ENCODE results near the gene IQCK. TPM values are rescaled to one million over a fixed set of nuclear protein-coding genes. Genes with fewer than 3 reads are reported as not detected.
A peak's percentile ranks its signal among the peaks of the same experiment; 100 is the strongest.

IQCK gene
- total RNA-seq, 6 donors from 2014 or later = 9.3 to 50.3 (median 18.3) TPM

DNA sequence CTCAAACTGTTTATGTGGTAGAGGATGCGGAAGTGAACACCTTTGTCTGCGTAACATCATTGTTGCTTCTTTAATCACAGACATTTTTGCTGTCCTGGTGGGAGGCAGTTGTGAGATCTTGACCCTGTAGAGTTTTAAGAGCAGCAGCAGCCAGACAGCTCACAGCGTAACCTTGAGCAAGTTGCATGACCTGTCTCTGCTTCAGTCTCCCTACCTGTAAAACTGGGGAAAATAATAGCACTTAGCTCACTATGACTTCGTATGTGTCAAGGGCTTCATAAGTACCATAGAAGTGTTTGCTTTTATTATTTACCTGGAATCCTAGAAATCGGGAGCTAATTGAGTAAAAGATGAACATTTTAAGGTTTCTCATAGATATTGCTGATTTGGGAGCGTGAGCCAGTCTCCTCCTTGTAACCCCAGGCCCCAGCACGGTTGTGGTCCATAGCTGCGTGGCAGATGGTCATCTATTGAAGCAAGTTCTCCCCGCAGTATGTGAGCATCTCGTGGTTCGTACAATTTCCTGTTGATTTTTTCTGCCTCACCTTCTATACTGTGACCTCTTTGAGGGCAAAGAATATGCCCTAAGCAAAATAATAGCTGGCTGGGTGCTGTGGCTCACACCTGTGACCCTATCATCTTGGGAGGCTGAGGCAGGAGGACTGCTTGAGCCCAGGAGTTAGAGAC is 132.2 kb downstream of the IQCK start:
- Histone ChIP-seq H3K4me3 (no peak overlapping the region), H3K9me3 (no peaks in the 10 kb centered on the region), H3K4me1 (no peaks in the 10 kb centered on the region), H3K27me3 (no peaks in the 10 kb centered on the region), H3K36me3 (no peaks in the 10 kb centered on the region), H3K27ac (no peak overlapping the region)
- DNase-seq (no peak), ATAC-seq (ENCODE audit: low FRiP score in 2 of 2) (peak in 1 of 2 donors; percentile 54)
- TF ChIP-seq POLR2AphosphoS5 (IDR thresholded peaks at IDR 0.05) (no peak), EP300 (IDR thresholded peaks at IDR 0.05) (no peak), POLR2A (IDR thresholded peaks at IDR 0.05) (no peak)
- TF ChIP-seq, protein P1, sequence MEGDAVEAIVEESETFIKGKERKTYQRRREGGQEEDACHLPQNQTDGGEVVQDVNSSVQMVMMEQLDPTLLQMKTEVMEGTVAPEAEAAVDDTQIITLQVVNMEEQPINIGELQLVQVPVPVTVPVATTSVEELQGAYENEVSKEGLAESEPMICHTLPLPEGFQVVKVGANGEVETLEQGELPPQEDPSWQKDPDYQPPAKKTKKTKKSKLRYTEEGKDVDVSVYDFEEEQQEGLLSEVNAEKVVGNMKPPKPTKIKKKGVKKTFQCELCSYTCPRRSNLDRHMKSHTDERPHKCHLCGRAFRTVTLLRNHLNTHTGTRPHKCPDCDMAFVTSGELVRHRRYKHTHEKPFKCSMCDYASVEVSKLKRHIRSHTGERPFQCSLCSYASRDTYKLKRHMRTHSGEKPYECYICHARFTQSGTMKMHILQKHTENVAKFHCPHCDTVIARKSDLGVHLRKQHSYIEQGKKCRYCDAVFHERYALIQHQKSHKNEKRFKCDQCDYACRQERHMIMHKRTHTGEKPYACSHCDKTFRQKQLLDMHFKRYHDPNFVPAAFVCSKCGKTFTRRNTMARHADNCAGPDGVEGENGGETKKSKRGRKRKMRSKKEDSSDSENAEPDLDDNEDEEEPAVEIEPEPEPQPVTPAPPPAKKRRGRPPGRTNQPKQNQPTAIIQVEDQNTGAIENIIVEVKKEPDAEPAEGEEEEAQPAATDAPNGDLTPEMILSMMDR (IDR thresholded peaks at IDR 0.05) = no peak
- WGBS, 2 donors = 74 to 76% methylated on average over 11 of the region's 11 CpGs

DNA sequence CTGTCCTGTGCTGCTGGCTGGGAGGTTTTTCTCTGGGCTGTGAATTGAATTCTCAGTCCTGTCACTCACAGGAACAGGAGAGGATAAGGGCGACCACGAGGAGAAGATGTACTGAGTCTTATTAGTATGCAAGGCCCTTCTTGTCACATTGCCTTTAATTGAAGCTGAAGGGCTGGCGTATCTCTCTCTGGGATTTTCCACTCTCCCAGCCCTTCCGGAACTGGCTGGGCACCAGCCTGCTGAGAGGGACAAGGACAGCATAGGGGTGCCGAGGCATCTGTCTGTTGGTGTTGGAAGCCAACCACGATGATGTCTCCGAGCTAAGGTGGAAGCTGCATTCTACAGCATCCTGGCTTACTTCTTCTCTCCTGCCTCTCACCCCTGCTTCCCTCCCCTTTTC is 133.4 kb downstream of the IQCK start:
- Histone ChIP-seq H3K9me3 (no peaks in the 10 kb centered on the region), H3K4me3 (no peak overlapping the region), H3K4me1 (no peaks in the 10 kb centered on the region), H3K27me3 (no peaks in the 10 kb centered on the region), H3K27ac (no peak overlapping the region), H3K36me3 (no peaks in the 10 kb centered on the region)
- 73 to 76% methylated on average over 7 of the region's 7 CpGs for WGBS, 2 donors
- no peak for ATAC-seq (ENCODE audit: low FRiP score in 2 of 2)
- TF ChIP-seq, protein P1 (IDR thresholded peaks at IDR 0.05) = no peak
- no peak for TF ChIP-seq POLR2AphosphoS5 (IDR thresholded peaks at IDR 0.05)
- TF ChIP-seq POLR2A (IDR thresholded peaks at IDR 0.05) = no peak
- no peak for TF ChIP-seq EP300 (IDR thresholded peaks at IDR 0.05)
- no peak for DNase-seq

DNA sequence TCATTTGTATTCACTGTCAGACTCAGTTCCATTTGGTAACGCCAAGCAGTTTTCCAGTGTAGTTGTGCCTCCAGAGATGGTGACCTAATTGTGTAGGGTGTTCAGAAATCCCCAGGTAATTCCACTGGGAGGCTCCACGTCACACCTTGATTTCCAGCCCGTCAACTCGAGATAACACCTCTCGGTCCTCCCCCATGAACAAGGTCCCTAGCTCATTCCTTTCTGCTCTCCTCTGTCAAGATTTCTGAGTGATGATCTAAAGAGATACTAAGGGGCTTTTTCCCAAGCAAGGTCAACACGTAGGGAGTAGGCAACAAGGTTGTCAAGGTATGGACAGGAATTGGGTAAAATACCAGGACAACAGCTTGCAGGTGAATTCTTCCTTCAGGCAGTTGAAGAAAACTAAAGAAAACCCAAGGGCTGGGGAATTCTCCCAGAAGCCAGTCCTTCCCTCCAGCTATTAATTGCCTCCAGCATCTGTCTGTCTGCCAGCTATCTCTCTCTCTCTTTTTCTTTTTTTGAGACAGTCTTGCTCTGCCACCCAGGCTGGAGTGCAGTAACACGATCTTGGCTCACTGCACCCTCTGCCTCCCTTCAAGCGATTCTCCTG is 135.2 kb downstream of the IQCK start:
- DNase-seq = no peak
- H3K36me3 ChIP-seq = no peaks in the 10 kb centered on the region
- H3K4me1 ChIP-seq = no peaks in the 10 kb centered on the region
- no peaks in the 10 kb centered on the region for H3K27me3 ChIP-seq
- H3K4me3 ChIP-seq = no peak overlapping the region
- H3K27ac ChIP-seq = no peak overlapping the region
- no peak for ATAC-seq (ENCODE audit: low FRiP score in 2 of 2)
- no peak for TF ChIP-seq POLR2A (IDR thresholded peaks at IDR 0.05)
- no peak for TF ChIP-seq EP300 (IDR thresholded peaks at IDR 0.05)
- TF ChIP-seq, protein P1 (IDR thresholded peaks at IDR 0.05) = no peak
- no peak for TF ChIP-seq POLR2AphosphoS5 (IDR thresholded peaks at IDR 0.05)
- H3K9me3 ChIP-seq = no peaks in the 10 kb centered on the region
- WGBS, 2 donors = 87 to 90% methylated on average over 7 to 8 of the region's 8 CpGs

DNA sequence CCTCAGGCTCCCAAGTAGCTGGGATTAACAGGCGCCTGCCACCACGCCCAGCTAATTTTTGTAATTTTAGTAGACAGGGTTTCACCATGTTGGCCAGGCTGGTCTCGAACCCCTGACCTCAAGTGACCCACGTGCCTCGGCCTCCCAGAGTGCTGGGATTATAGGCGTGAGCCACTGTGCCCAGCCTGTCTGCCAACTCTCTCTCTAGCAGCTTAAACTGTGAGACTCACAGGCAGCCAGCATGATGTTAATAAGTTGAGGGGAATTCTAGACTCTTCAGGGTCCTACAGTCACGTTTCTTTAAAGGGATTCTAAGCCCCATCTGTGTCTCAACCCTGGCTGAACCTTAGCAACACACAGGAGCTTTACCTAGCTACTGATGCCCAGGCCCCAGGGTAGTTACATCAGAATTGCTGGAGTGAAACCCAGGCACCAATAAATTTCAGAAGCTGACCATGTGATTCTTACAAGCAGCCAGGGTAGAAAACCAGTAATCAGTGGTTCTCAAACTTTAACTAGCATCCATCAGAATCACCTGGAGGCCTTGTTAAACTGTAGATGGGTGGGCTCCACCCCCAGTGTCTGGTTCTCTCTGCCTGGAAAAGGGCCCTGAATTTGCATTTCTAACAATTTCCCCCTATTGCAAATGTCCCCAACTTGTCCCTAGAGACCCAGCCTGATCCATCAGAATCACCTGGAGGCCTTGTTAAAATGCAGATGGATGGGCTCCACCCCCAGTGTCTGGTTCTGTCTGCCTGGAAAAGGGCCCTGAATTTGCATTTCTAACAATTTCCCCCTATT is 135.9 kb downstream of the IQCK start:
- no peaks in the 10 kb centered on the region for H3K4me1 ChIP-seq
- no peaks in the 10 kb centered on the region for H3K27me3 ChIP-seq
- no peak overlapping the region for H3K4me3 ChIP-seq
- WGBS, 2 donors = 67 to 69% methylated on average over 7 of the region's 7 CpGs
- H3K36me3 ChIP-seq = no peaks in the 10 kb centered on the region
- DNase-seq (no peak), ATAC-seq (ENCODE audit: low FRiP score in 2 of 2) (no peak)
- no peak overlapping the region for H3K27ac ChIP-seq
- TF ChIP-seq POLR2AphosphoS5 (IDR thresholded peaks at IDR 0.05) = no peak
- TF ChIP-seq, protein P1 (IDR thresholded peaks at IDR 0.05) = no peak
- no peaks in the 10 kb centered on the region for H3K9me3 ChIP-seq

All from upper lobe of left lung (tissue), 6 donors.